ENCODE data around the gene ULK4.

Gene ULK4

DNA sequence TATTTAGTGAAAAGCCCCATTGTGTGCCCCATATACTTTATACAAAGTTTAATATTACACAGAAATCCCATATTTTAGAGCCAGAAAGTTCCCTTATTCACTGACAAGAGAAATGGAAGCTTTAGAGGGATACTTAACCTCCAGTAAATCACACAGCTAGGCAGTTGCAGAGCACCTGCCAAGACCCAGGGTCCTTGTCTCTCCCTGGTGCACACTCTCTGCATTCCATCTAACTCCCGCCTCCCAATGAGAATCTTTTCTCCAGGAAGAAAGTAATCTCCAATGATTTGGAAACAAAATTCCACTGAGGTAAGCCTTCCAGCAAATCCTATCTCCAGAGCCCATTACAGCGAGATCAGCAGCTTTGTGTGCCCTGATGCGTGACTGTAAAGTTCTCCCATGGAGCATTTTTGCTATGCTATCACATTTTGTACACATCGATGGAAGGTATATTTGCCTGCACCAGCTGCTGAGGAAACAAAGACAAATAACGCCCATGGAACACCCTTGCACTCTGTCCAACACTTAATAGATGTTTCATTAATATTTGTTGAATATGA lies 41.4 kb downstream of the ULK4 start:
- no peak overlapping the region for H3K27ac ChIP-seq
- no peak for TF ChIP-seq CTCF (conservative IDR thresholded peaks at IDR 0.05)

GRCh38 chr3:41915353-41915752 lies 46.5 kb downstream of the ULK4 start:
- TF ChIP-seq CTCF (conservative IDR thresholded peaks at IDR 0.05): no peak
- no peak overlapping the region for H3K27ac ChIP-seq

DNA sequence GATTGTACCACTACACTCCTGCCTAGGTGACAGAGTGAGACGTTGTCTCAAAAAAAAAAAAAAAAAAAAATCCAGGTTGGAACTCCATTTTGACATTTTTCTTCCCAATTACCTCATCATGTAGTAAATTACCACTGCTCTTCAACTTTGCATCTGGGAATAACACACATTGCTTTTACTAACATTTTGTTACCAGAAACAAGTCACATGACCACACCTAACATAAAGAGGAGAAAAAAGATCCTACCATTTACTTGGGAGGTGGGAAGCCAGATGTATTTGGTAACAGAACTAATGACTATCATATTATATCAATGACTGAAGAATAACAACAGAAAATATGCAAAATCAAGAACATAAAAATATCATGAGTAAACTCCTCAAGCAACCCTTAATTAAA lies 49.6 kb downstream of the ULK4 start:
- no peak for TF ChIP-seq CTCF (conservative IDR thresholded peaks at IDR 0.05)
- H3K27ac ChIP-seq: no peak overlapping the region

DNA sequence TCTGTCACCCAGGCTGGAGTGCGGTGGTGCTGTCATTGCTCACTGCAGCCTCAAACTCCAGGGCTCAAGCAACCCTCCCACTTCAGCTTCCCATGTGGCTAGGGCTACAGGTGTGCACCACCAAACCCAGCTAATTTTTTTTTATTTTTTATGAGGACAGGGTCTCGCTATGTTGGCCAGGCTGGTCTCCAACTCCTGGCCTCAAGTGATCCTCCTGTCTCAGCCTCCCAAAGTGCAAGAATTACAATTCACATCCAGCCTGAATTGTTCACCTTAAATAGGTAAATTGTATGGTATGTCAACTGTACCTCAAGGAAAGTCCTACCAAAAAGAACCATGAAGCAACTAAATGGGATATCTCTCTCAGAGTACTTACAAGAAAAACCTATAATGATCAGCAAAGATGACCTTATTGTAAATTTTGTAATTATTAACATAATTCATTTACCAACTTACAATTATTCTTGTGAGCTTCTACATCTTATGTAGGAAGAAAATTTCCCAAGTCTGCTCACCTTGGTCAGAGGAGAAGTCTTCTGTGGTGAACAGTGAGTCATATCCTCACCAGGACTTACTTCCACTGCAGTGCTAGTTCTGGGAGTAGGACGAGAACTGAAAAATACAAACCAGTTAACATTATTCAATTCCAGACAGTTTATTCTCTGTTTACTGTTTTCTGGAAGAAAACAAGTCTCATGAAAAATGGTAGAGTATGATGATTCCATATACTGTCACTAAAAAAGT lies 54.4 kb downstream of the ULK4 start:
- TF ChIP-seq CTCF (conservative IDR thresholded peaks at IDR 0.05): no peak
- H3K27ac ChIP-seq: no peak overlapping the region

DNA sequence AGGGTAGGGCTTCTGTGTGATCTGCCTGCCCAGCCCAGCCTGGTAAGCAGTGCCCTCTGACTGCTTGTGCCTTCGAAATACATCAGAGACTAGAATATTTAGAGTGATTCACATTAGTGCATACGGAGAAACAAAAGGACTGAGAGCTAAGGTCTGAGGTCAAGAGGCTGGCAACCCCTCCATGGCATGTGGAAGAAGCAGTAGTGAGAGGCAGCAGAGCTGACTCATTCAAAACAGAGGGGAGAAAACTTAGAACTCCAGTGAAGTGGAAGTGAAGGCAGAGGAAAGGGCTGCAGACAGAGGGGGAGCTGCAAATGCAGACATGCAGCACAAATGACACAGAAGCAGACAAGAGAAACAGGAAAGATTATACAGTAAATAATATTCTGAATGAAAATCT lies 61.6 kb downstream of the ULK4 start:
- TF ChIP-seq CTCF (conservative IDR thresholded peaks at IDR 0.05): no peak

GRCh38 chr3:41898631-41899030 lies 63.3 kb downstream of the ULK4 start:
- TF ChIP-seq CTCF (conservative IDR thresholded peaks at IDR 0.05): no peak
- no peak overlapping the region for H3K27ac ChIP-seq

More for the DNA sequence above, 61.6 kb downstream of the ULK4 start:
- no peak overlapping the region for H3K27ac ChIP-seq

GRCh38 chr3:41893977-41894376 lies 67.9 kb downstream of the ULK4 start:
- no peak overlapping the region for H3K27ac ChIP-seq
- peak; percentile 64 for TF ChIP-seq CTCF (conservative IDR thresholded peaks at IDR 0.05)

All from VCaP (cell line).